ENCODE results near the gene DYSF. TPM values are rescaled to one million over a fixed set of nuclear protein-coding genes. Genes with fewer than 3 reads are reported as not detected.

The DYSF gene
- total RNA-seq, 1 experiment from 2014 or later: 0.24 TPM

DNA sequence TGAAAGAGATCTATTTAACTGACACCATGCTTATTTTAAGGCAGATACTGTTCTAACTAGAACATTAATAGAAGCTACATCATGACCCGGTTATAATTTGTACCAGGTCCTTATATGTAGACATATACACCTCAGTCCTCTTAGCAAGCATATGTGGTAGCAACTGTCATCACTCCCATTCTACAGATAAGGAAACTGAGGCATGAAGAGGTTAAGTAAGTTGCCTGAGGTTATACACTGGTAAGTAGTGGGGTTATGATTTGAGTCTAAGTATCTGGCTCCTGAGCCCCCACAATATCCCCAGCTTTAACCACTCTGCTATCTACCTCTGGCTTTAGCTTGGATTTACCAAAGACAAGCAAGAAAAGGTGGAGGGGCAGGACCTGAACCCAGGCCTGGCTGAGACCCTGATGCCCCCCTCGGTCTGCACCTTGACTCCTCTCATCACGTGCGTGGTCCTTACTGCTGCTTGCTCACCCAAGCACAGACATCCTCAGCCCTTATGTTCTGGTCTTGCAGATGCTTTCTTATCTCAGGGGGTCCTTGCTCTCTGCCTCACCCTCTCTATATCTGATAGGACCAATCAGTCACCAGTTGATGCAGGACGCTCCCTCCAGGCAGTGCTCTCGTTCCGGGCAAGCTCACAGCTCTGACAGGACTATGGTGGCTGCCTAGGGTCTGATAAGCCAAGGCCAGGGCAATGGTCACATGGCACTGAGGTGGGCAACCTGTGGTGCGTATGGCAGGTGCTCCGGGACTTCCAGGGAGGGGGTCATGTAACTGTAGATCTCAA lies 4.0 kb downstream of the DYSF start:
- TF ChIP-seq, protein P1, sequence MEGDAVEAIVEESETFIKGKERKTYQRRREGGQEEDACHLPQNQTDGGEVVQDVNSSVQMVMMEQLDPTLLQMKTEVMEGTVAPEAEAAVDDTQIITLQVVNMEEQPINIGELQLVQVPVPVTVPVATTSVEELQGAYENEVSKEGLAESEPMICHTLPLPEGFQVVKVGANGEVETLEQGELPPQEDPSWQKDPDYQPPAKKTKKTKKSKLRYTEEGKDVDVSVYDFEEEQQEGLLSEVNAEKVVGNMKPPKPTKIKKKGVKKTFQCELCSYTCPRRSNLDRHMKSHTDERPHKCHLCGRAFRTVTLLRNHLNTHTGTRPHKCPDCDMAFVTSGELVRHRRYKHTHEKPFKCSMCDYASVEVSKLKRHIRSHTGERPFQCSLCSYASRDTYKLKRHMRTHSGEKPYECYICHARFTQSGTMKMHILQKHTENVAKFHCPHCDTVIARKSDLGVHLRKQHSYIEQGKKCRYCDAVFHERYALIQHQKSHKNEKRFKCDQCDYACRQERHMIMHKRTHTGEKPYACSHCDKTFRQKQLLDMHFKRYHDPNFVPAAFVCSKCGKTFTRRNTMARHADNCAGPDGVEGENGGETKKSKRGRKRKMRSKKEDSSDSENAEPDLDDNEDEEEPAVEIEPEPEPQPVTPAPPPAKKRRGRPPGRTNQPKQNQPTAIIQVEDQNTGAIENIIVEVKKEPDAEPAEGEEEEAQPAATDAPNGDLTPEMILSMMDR (conservative IDR thresholded peaks at IDR 0.05; ENCODE audit: low read depth, low read length): no peak
- TF ChIP-seq EZH2 (IDR thresholded peaks at IDR 0.05; ENCODE audit: borderline replicate concordance, low read depth, low read length, poor library complexity, severe bottlenecking): no peak
- H3K9me3 ChIP-seq (ENCODE audit: low read depth, low read length, poor library complexity, severe bottlenecking): no peaks in the 10 kb centered on the region
- no peak overlapping the region for H3K4me3 ChIP-seq (ENCODE audit: low read depth, low read length, poor library complexity, severe bottlenecking)
- H3K27me3 ChIP-seq (replicated peaks; ENCODE audit: insufficient read depth, low read depth, low read length, poor library complexity): peaks cover 29% of the 10 kb centered on the region
- H3K27ac ChIP-seq (ENCODE audit: low read depth, low read length, poor library complexity, severe bottlenecking): no peak overlapping the region
- H3K36me3 ChIP-seq (ENCODE audit: insufficient read depth, low read length, poor library complexity, severe bottlenecking): no peaks in the 10 kb centered on the region
- ChIA-PET CTCF (no interaction called here), POLR2A (ENCODE audit: low non-redundant PET) (interaction anchor here (0.5 kb wide), 1 partner anchor 33 kb away, joined by 8 read pairs; no protein-coding TSS in a partner anchor)
- DNase-seq (ENCODE audit: low spot score): no peak
- no TSS peak for BruUV-seq (replicated peaks)
- no peaks in the 10 kb centered on the region for H3K4me1 ChIP-seq (ENCODE audit: insufficient read depth, low read length, poor library complexity, severe bottlenecking)
- intact Hi-C loops (cut with micrococcal nuclease; ENCODE audit: unreplicated experiment): no loop called here

DNA sequence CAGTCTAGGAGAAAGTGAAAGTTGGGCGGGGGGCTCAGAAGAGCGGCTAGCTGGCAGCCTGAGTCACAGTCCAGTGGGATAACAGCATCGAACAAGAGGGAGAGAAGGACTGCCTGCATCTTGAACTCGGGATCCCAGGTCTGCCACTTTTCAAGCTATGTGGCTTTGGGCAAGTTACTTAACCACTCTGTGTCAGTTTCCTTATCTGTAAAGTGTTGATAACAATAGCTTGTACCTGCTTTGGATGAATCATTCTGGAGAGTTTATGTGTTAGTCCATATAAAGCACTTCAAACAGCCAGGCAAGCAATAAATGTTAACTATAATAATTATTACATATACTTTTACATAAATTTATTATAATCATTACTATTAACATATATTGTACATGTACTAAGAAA lies 4.6 kb downstream of the DYSF start:
- H3K9me3 ChIP-seq (ENCODE audit: low read depth, low read length, poor library complexity, severe bottlenecking): no peaks in the 10 kb centered on the region
- ChIA-PET CTCF (no interaction called here), POLR2A (ENCODE audit: low non-redundant PET) (no interaction called here)
- BruUV-seq (replicated peaks): no TSS peak
- no peak for TF ChIP-seq EZH2 (IDR thresholded peaks at IDR 0.05; ENCODE audit: borderline replicate concordance, low read depth, low read length, poor library complexity, severe bottlenecking)
- TF ChIP-seq, protein P1 (conservative IDR thresholded peaks at IDR 0.05; ENCODE audit: low read depth, low read length): no peak
- no peaks in the 10 kb centered on the region for H3K4me1 ChIP-seq (ENCODE audit: insufficient read depth, low read length, poor library complexity, severe bottlenecking)
- no peak overlapping the region for H3K4me3 ChIP-seq (ENCODE audit: low read depth, low read length, poor library complexity, severe bottlenecking)
- intact Hi-C loops (cut with micrococcal nuclease; ENCODE audit: unreplicated experiment): no loop called here
- no peaks in the 10 kb centered on the region for H3K36me3 ChIP-seq (ENCODE audit: insufficient read depth, low read length, poor library complexity, severe bottlenecking)
- no peak for DNase-seq (ENCODE audit: low spot score)
- H3K27ac ChIP-seq (ENCODE audit: low read depth, low read length, poor library complexity, severe bottlenecking): no peak overlapping the region
- H3K27me3 ChIP-seq (replicated peaks; ENCODE audit: insufficient read depth, low read depth, low read length, poor library complexity): peaks cover 23% of the 10 kb centered on the region

DNA sequence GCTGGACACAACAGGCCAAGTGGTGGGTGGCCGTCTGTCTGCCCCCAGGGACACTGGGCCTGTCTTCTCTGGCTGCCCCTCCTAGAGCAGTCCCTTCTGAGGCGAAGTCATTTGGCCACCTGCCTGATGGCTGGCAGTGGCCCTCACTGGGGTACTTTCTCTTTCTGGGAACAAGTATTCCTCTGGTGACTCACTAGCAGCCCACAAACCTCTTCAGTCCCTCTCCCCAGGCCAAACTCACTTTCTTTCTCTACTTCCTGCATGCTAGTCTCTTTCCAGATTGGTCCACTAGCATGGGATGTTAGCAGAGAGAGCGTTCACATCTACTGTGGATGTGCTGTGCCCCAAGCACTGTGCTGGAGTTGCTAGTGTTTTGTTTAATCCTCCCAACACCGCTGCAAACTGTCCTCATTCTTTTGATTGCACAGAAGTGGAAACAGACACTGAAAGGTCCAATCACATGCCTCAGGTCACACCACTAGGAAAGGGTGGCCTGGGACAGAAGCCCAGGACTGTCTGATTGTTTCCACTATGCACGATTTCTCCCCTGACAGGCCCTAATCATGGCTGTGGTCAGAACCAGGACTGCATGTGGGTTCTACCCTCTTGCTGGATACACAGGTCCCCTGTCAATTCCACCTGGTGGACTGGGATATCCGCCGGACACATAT lies 5.2 kb downstream of the DYSF start:
- Histone ChIP-seq H3K27ac (ENCODE audit: low read depth, low read length, poor library complexity, severe bottlenecking) (no peak overlapping the region), H3K9me3 (ENCODE audit: low read depth, low read length, poor library complexity, severe bottlenecking) (no peaks in the 10 kb centered on the region), H3K4me3 (ENCODE audit: low read depth, low read length, poor library complexity, severe bottlenecking) (no peak overlapping the region), H3K36me3 (ENCODE audit: insufficient read depth, low read length, poor library complexity, severe bottlenecking) (no peaks in the 10 kb centered on the region), H3K4me1 (ENCODE audit: insufficient read depth, low read length, poor library complexity, severe bottlenecking) (no peaks in the 10 kb centered on the region), H3K27me3 (replicated peaks; ENCODE audit: insufficient read depth, low read depth, low read length, poor library complexity) (peaks cover 18% of the 10 kb centered on the region)
- POLR2A ChIA-PET (ENCODE audit: low non-redundant PET): no interaction called here
- BruUV-seq (replicated peaks): no TSS peak
- CTCF ChIA-PET: interaction anchor here (2.1 kb wide), 1 partner anchor 52 kb away, joined by 14 read pairs; no protein-coding TSS in a partner anchor
- TF ChIP-seq, protein P1 (conservative IDR thresholded peaks at IDR 0.05; ENCODE audit: low read depth, low read length): no peak
- no peak for TF ChIP-seq EZH2 (IDR thresholded peaks at IDR 0.05; ENCODE audit: borderline replicate concordance, low read depth, low read length, poor library complexity, severe bottlenecking)
- DNase-seq (ENCODE audit: low spot score): no peak
- intact Hi-C loops (cut with micrococcal nuclease; ENCODE audit: unreplicated experiment): no loop called here
